Small intestine (tissue), 7 donors: ENCODE measurements around the gene EYS. TPM values are rescaled to one million over a fixed set of nuclear protein-coding genes. Genes with fewer than 3 reads are reported as not detected.

Experiments
- DNase-seq, 2 donors: peaks; one replicate each; pipeline versions ENCODE4 v3.0.0 to v3.0.0-alpha.2; 2013
- FAIRE-seq: peaks from 2 replicates; lab custom pipeline; 2012; peaks lifted over from hg19 to GRCh38; lab: Jason Lieb, UNC
- H3K27ac ChIP-seq, 3 donors: one replicate each; pipeline ENCODE4 v1.5.1; 2013; ENCODE audit warnings: low read length in 2 of 3, mild to moderate bottlenecking in 2 of 3, control low read depth in 1 of 3, inconsistent platforms in 1 of 3, low read depth in 1 of 3, moderate library complexity in 1 of 3
- H3K27me3 ChIP-seq, 3 donors: one replicate each; pipeline ENCODE4 v1.6.1; 2013; ENCODE audit warnings: low read length in 3 of 3, inconsistent platforms in 1 of 3; ENCODE audit not compliant: control insufficient read depth in 3 of 3, insufficient read depth in 3 of 3
- H3K36me3 ChIP-seq, 3 donors: one replicate each; pipeline ENCODE4 v1.6.1; 2013; ENCODE audit warnings: low read length in 3 of 3, inconsistent platforms in 1 of 3, low read depth in 1 of 3, mild to moderate bottlenecking in 1 of 3, moderate library complexity in 1 of 3; ENCODE audit not compliant: control insufficient read depth in 3 of 3, insufficient read depth in 2 of 3
- H3K4me1 ChIP-seq, 3 donors: one replicate each; pipeline ENCODE4 v1.6.1; 2013; ENCODE audit warnings: low read length in 2 of 3, inconsistent platforms in 1 of 3, low read depth in 1 of 3, mild to moderate bottlenecking in 1 of 3, moderate library complexity in 1 of 3; ENCODE audit not compliant: control insufficient read depth in 3 of 3, insufficient read depth in 2 of 3
- H3K4me3 ChIP-seq, 3 donors: one replicate each; pipeline ENCODE4 v1.5.1; 2013; ENCODE audit warnings: low read length in 3 of 3, control low read depth in 1 of 3, inconsistent platforms in 1 of 3, low read depth in 1 of 3, mild to moderate bottlenecking in 1 of 3, moderate library complexity in 1 of 3
- H3K9me3 ChIP-seq, 2 donors: one replicate each; pipeline ENCODE4 v1.6.1; 2013; ENCODE audit warnings: low read depth in 1 of 2, low read length in 1 of 2; ENCODE audit not compliant: control insufficient read depth in 2 of 2, insufficient read depth in 1 of 2
- WGBS, 3 donors: extraction: QIAGEN DNeasy Blood & Tissue Kit; methylation state at CpG; one replicate each; pipeline ENCODE4 v1.1.7; 2013; 5-methylcytosine and 5-hydroxymethylcytosine counted together
- polyA plus RNA-seq, 4 donors: library from polyadenylated mRNA; stranded (reverse) in 3 of 4; unstranded in 1 of 4; fragments of 200-250 nt in 3 of 4; fragments of 120-200 nt in 1 of 4; gene quantifications; one replicate each; pipeline versions ENCODE4 v1.2.1 to v1.2.3, GENCODE V29; 2013
- donor health status: healthy with polysubstance abuse.
- donor health status: control.
- donor health status: control.
- donor health status: Bipolar disorder and iron deficiency.
- donor health status: healthy.

Gene EYS
- polyA plus RNA-seq, 4 donors: 0.78 TPM; not detected in 3

DNA sequence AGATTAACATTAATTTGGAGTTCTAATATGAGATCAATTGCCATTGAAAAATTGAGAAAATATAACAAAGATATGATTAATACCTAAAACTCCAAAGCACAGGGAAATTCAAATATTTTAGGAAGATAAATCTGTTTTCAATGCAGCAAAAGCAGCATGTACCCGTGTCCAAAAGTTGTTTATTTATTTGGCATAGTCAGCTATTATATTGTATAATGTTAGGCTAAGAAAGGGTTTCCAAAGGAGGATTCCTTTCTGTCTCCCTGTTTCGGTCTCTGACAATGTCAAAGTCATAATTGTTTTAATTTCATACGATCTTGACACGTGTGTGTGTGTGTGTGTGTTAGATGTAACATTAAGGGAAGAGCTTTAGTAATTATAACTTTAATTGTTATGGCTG, 914.5 kb downstream of the EYS start:
- no peak for FAIRE-seq
- 60 to 76% (median 64%) methylated on average over 4 of the region's 4 CpGs for WGBS, 3 donors
- Histone ChIP-seq H3K9me3 (no peaks in the 10 kb centered on the region), H3K27ac (no peak overlapping the region), H3K36me3 (no peaks in the 10 kb centered on the region), H3K4me3 (no peak overlapping the region), H3K27me3 (no peaks in the 10 kb centered on the region), H3K4me1 (no peaks in the 10 kb centered on the region)
- DNase-seq: no peak

DNA sequence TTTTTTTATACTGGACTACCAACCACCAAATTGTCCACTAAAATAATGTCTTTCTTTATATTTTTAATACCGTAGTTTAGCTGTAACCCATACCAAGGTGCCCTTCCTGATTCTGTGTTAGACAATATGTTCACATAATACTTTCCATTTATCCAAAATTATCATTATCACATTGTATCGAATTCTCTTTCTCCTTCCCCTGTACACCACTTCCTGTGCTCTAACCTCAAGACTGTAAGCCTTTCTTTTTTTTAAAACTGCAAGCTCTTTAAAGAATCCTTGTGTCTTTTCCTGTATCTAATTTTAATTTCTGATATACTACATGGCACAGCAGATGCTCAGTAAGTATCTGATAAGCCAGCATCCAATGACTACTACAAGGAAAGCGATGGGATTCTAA, 917.5 kb downstream of the EYS start:
- WGBS, 3 donors: 67 to 81% (median 72%) methylated on average over 3 of the region's 3 CpGs
- no peaks in the 10 kb centered on the region for H3K27me3 ChIP-seq
- H3K4me1 ChIP-seq: no peaks in the 10 kb centered on the region
- no peaks in the 10 kb centered on the region for H3K36me3 ChIP-seq
- H3K27ac ChIP-seq: no peak overlapping the region
- H3K4me3 ChIP-seq: no peak overlapping the region
- FAIRE-seq (no peak), DNase-seq (no peak)
- no peaks in the 10 kb centered on the region for H3K9me3 ChIP-seq

GRCh38 chr6:64786736-64787135, 920.3 kb downstream of the EYS start:
- no peaks in the 10 kb centered on the region for H3K9me3 ChIP-seq

GRCh38 chr6:64782877-64783276, 924.1 kb downstream of the EYS start:
- H3K9me3 ChIP-seq: no peaks in the 10 kb centered on the region
- no peak overlapping the region for H3K4me3 ChIP-seq
- H3K36me3 ChIP-seq: no peaks in the 10 kb centered on the region
- DNase-seq: no peak
- H3K4me1 ChIP-seq: no peaks in the 10 kb centered on the region
- H3K27ac ChIP-seq: no peak overlapping the region
- FAIRE-seq: no peak
- 65 to 83% (median 71%) methylated on average over 3 of the region's 3 CpGs for WGBS, 3 donors
- no peaks in the 10 kb centered on the region for H3K27me3 ChIP-seq

More at GRCh38 chr6:64786736-64787135, 920.3 kb downstream of the EYS start:
- Histone ChIP-seq H3K4me3 (no peak overlapping the region), H3K4me1 (no peaks in the 10 kb centered on the region), H3K27me3 (no peaks in the 10 kb centered on the region), H3K27ac (no peak overlapping the region), H3K36me3 (no peaks in the 10 kb centered on the region)
- FAIRE-seq (no peak), DNase-seq (no peak)
- WGBS, 3 donors: 43 to 96% (median 45%) methylated on average over 2 of the region's 2 CpGs

DNA sequence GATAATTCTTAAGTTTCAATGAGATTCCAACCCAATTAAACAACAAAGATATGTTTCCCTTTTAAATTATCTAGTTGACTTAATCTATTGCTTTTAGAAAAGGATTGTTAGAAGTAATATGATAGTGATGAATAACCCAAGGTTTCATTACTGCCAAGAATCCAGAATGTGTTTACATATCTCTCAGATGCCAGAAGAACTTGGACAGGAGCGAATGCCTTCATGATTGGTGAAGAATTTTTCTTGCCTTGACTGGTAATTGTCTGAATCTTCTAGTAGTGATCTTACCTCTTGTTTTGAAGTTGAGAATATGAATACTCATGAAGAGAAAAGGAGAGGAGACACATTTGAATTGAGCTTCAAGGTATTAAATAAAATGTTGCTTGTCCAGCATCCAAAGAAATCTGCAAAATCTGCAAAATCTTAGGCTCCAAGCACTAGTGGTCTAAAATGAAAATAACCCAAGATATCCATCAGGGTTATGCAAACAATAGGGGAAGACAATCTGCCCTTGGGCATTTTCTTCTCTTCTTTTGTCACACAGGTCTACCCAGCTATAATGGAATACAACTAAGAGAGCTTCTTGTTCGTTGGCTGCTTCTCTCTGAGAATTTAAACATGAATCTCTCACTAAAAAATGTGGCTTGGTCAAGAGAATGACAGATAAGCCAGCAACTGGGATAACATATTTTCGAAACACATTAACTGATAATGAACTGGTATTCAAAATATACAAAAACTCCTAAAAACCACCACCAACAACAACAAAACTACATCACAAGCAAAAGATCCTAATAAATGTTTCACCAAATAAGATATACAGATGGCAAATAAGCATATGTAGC, 928.9 kb downstream of the EYS start:
- no peak for FAIRE-seq
- H3K36me3 ChIP-seq: no peaks in the 10 kb centered on the region
- 52 to 56% (median 52%) methylated on average over 3 of the region's 3 CpGs for WGBS, 3 donors
- no peak overlapping the region for H3K4me3 ChIP-seq
- H3K27ac ChIP-seq: no peak overlapping the region
- H3K9me3 ChIP-seq: no peaks in the 10 kb centered on the region
- H3K27me3 ChIP-seq: no peaks in the 10 kb centered on the region
- no peaks in the 10 kb centered on the region for H3K4me1 ChIP-seq
- DNase-seq: no peak

DNA sequence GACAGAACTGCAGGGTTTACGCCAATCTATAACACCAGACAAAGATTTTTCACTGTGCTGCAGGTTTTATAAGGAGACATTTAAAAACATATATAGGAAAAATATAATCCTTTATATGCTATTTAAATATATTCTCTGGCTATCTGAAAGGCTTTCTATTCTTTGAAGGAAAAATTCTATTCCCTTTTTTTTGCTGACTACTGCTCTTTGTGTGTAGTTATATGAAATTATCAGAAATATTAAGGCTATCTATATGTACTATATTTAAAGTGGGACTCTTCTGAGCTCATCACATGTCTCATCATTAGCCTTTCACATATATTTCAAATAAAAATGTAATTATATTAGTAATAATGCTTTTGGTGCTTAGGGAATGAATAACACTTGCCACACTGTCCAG, 930.7 kb downstream of the EYS start:
- no peaks in the 10 kb centered on the region for H3K36me3 ChIP-seq
- 78 to 92% (median 85%) methylated on average over 1 of the region's 1 CpG for WGBS, 3 donors
- FAIRE-seq: no peak

DNA sequence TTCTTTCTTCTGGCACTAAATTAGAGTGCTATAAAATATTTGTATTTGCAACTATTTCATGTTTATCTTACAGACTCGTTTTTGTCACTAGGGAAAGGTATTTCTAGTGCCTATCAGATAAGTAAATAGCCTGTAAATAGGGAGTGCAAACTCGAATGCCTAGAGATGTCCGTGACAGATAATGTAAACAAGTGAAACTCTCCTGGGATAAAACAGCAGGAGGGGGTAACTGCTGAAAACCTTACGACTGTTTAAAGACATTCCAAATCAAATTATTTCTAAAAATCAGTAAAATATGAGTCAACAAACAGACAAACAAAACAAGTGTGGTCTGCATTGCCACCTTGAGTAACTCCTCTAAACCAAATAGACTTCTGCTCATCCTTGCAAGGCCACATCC, 932.1 kb downstream of the EYS start:
- DNase-seq: no peak
- Histone ChIP-seq H3K4me1 (no peaks in the 10 kb centered on the region), H3K9me3 (no peaks in the 10 kb centered on the region), H3K4me3 (no peak overlapping the region), H3K36me3 (no peaks in the 10 kb centered on the region), H3K27me3 (no peaks in the 10 kb centered on the region), H3K27ac (no peak overlapping the region)
- 11 to 31% (median 17%) methylated on average over 4 of the region's 4 CpGs for WGBS, 3 donors
- no peak for FAIRE-seq

More for the DNA sequence above, 930.7 kb downstream of the EYS start:
- Histone ChIP-seq H3K9me3 (no peaks in the 10 kb centered on the region), H3K4me1 (no peaks in the 10 kb centered on the region), H3K27ac (no peak overlapping the region), H3K27me3 (no peaks in the 10 kb centered on the region), H3K4me3 (no peak overlapping the region)
- DNase-seq: no peak

GRCh38 chr6:64750910-64751309, 956.1 kb downstream of the EYS start:
- Histone ChIP-seq H3K27ac (no peak overlapping the region), H3K27me3 (no peaks in the 10 kb centered on the region), H3K9me3 (no peaks in the 10 kb centered on the region), H3K4me3 (no peak overlapping the region), H3K36me3 (no peaks in the 10 kb centered on the region), H3K4me1 (no peaks in the 10 kb centered on the region)
- WGBS, 3 donors: 48 to 67% (median 57%) methylated on average over 2 of the region's 2 CpGs
- DNase-seq (no peak), FAIRE-seq (no peak)
